GM12873 (cell line): ENCODE data around the gene PPP6R3.

ENCODE experiments used
- CTCF ChIP-seq: IDR thresholded peaks from 2 replicates; pipeline ENCODE4 v1.5.1; 2012; ENCODE audit warnings: low read depth, mild to moderate bottlenecking, moderate library complexity, low read length, control low read depth; ENCODE audit not compliant: insufficient read depth; ENCODE audit errors: missing control alignments

The PPP6R3 gene

GRCh38 chr11:68437927-68438657, 22.5 kb upstream of the PPP6R3 start:
- TF ChIP-seq CTCF = no peak

- no peak for TF ChIP-seq CTCF
Measured at GRCh38 chr11:68438658-68439259, 21.8 kb upstream of the PPP6R3 start.

GRCh38 chr11:68439355-68440065, 21.0 kb upstream of the PPP6R3 start:
- no peak for TF ChIP-seq CTCF

GRCh38 chr11:68440224-68440623, 20.3 kb upstream of the PPP6R3 start:
- TF ChIP-seq CTCF = no peak

- TF ChIP-seq CTCF = no peak
Measured at GRCh38 chr11:68441466-68442230, 18.9 kb upstream of the PPP6R3 start.

- no peak for TF ChIP-seq CTCF
Measured at GRCh38 chr11:68442433-68442832, 18.1 kb upstream of the PPP6R3 start.

GRCh38 chr11:68444566-68444965, 16.0 kb upstream of the PPP6R3 start:
- TF ChIP-seq CTCF = no peak
